Glomerular visceral epithelial cell (primary cell): ENCODE results near the gene TTC31.
A peak's percentile ranks its signal among the peaks of the same experiment; 100 is the strongest.
"Not testable (repeated sequence)": the region's sequence is repeated elsewhere in the genome, so short reads cannot be mapped to it uniquely, and the experiment has no call there.

Experiments used
- DNase-seq: peaks from one replicate; pipeline ENCODE4 v3.0.0-alpha.2; 2016; ENCODE audit errors: extremely low spot score

The TTC31 gene

DNA sequence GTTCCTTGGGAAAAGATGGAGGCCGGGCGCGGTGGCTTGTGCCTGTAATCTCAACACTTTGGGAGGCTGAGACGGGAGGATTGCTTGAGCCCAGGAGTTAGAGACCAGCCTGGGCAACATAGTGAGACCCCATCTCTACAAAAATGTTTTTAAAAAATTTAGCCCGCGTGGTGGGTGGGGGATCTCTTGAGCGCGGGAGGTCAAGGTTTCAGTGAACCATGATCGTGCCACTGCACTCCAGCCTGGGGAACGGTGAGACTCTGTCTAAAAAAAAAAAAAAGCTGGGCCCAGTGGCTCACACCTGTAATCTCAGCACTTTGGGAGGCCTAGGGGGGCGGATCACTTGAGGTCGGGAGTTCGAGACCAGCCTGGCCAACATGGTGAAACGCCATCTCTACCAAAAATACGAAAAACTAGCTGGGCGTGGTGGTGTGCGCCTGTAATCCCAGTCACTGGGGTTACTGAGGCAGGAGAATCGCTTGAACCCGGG is 839 bp downstream of the TTC31 start:
- not testable (repeated sequence) for DNase-seq

DNA sequence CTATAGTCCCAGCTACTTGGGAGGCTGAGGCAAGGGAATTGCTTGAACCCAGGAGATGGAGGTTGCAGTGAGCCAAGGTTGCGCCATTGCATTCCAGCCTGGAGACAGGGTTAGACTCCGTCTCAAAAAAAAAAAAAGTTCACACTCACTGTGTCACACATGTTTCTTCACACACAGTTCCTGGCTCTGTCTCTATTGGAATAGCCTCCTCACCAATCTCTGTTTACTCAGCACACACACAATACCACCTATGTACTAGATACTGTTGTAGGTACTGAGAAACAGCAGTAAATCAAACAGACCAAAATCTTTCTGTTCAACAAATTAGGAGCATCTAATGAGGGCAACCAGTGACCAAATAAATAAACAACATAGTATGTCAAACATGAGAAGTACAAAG is 3.3 kb downstream of the TTC31 start:
- no peak for DNase-seq

DNA sequence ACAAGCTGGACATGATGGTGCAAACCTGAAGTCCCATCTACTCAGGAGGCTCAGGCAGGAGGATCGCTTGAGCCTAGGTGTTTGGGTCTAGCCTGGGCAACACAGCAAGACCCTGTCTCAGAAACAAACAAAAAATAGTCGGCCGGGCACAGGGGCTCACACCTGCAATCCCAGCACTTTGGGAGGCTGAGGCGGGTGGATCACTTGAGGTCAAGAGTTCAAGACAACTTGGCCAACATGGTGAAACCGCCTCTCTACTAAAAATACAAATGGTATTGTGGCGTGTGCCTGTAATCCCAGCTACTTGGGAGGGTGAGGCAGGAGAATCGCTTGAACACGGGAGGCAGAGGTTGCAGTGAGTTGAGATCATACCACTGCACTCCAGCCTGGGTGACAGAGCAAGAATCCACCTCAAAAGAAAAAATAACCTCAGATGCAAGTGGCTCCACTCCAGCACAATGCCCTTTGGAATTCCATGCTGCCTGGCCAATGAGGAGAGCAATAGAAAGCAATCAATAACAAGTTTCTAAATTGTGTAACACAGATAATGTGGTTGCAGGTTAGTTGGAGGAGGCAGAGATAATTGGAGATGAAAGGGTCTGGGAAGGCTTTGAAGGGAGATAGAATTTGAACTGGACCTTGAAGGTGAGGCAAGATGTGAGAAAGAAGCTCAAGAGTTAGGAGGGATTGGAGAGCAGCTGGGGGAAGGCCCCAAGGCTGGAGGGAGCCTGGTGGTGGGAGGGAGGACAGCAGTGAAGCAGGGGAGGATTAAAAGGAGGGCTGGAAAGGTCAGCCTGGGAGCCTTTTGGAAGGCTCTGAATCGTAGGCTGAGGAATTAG is 6.0 kb downstream of the TTC31 start:
- DNase-seq = no peak

DNA sequence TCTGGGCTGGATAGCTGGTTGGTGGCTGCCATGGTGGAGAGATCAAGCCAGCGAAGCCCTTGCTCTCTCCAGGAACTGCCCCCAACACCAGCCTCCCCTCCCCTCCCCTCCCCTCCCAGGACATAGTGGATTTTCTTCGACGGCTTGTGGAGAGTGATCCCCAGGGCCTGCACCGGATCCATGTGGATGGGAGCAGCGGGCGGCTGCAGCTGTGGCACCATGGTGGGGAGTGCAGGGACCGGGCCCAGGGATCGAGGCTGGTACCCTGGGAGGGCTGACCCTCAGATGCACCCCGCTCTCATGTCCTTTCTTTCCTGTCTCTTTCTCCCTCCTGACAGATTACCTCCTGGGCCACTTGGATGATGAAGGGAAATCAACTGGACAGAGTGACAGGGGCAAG is 7.0 kb downstream of the TTC31 start:
- DNase-seq = no peak

DNA sequence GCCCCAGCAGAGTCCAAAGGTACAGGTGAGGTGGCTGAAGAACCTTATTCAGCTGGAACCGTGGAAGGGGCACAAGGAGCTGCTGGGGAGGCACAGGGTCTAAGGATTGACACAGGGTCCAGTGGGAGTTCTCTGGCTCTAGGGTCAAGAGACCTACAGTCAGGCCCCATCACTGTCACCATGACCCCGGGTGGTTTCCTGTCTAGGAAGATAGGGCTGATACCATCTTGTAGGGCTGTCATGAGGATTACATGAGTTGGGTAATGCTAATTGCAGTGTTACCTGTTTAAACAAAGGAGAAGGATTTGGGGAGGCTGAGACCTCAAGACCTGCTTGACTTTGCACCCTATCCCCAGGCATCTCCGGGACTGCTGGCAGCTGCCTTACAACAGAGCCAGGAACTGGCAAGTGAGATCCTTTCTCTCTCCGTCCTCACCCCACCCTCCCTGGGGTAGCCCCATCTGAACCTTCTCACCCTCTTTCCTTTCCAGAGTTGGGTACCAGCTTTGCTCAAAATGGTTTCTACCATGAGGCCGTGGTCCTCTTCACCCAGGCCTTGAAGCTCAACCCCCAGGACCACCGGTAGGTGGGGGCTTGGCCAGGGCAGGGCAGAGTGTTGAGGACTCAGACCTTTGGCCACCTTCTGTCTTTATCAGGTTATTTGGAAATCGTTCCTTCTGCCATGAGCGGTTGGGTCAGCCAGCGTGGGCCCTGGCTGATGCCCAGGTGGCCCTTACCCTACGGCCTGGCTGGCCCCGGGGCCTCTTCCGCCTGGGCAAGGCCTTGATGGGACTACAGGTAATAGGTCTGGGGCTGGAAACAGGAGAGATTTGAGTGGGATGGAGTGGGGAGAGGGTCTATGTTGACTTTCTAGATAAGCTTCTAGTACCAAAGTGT is 9.0 kb downstream of the TTC31 start:
- no peak for DNase-seq

DNA sequence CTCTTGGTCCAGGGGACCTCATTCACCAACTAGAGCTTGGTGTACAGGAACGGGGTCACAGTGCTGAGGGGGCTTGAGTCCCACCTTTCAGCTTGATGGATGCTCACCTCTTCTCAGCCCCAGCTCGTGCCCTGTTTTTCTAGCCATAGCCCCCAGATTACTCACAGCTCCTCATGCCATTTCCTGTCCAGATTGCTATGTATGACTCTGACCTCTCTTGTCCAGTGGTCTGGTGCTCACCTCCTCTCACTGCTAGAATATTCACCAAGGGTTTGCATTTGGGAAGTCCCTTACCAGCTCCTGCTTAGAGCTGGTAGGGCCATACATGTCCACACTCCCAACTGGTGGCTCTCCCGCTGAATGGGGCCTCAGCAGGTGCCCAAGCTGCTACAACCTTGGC is 10.7 kb downstream of the TTC31 start:
- no peak for DNase-seq

DNA sequence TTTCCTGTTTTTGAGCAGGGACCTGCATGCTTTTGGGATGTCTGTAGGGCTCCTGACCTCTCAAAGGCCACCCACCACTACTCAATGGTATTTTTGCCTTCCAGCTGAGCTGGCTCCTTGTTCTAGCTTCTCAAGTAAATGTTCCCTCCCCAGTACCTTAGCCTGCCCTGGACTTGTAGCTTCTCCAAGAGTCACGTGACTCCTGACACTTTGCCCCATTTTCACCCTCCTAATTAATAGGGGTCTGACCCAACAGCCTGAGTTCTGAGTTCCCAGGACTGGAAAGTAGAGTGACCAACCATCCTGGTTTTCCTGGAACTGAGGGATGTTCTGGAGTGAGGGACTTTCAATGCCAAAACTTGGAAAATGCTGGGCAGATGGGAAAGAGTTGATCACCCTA is 12.6 kb downstream of the TTC31 start:
- DNase-seq = no peak

DNA sequence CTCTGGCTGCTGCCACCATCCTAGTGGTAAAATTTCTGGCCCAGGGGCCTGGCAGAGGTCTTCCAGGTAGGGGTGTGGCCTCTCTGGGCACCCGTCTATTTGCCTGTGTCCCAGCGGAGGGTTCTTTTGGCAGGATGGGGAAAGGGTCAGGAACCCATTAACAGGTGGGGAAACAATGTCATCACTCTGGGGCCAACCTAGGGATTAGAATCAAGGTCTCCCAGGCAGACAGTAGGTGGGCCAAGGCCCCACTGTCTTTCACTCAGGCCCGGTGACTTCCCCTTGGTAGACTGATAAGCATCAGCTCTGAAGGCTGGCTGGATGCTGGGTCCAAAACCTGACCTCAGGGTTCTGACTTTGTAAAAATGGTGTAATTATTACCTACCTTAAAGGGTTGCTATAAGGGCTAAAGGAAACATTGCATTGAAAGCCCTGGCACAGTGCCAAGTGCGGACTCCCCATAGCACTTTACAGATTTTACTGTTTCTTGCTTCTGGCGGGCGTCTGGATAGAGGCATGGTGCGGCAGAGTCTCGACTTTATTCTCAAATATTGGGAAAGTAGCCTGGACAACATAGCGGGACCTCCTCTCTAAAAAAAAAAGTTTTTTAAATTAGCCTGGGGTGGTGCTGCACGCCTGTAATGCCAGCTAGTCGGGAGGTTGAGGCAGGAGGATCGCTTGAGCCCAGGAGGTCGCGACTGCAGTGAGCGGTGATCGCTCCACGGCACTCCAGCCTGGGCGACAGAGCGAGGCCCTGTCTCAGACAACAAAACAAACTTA is 14.3 kb downstream of the TTC31 start:
- DNase-seq = no peak

DNA sequence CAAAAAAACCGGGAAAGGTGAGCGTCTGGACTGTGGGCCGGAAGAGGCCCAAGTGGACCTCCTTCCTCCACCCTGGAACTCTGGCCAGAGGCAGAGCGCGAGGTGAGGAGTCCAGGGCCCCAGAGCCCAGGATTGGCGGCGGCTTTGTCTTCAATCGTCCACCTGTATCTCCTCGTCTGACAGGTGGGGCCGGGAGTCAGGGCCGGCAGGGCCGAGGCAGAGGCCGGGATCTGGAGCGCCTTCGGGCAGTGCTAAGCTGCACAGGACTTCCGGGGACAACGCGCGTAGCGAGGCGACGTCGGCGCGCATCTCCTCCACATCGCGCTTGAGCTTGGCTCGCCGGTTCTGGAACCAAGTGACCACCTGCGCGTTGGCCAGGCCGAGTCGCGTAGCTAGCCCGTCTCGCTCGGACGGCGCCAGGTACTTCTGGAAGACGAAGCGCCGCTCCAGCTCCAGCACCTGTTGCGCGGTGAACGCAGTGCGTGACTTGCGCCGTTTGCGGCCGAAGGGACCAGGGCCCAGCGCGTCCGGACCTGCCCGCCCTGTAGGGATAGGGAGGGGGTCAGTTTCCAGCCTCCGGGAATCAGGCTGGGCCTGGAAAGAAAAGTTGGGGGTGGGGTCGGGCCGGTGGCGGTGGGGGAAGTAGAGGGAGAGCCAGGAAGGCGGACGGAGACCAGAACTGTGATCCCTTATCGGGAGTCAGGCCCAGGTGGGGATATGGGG is 15.1 kb downstream of the TTC31 start:
- no peak for DNase-seq

DNA sequence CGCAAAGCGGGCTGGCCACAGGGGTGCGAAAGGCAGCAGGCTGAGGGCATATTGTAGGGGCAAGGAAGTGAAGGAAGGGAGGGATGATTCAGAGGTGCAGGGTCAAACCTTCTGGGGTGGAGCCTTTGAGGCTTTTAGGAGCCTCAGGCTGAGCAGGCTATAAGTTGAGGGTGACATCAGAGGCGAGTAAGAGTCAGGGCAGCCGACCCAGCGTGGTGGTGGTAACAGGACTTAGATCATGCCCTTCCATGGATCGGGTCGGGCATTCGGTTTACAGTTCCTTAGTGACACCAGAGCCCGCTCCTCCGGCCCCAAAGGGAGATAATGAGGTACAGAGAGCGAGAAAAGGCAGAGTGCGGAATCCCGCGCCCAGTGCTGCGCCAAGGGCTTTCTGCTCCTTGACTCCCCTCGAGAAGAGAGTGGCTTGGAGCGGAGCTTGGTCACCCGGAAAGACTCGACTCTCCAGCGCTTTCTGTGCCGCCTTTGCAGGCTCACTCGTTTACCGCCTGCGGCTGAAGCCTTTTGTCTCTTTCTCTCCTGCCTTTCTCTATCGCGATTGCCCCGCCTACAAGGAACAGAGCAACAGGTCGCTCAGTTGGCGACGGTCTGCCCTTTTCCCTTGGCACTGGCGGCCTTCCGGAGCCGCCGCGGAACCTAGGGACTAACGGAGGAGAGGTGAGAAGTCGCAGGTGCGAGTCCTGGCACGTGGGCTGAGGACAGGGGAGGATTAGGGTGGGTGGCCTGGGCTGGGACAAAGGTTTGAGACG is 15.8 kb downstream of the TTC31 start:
- no peak for DNase-seq

DNA sequence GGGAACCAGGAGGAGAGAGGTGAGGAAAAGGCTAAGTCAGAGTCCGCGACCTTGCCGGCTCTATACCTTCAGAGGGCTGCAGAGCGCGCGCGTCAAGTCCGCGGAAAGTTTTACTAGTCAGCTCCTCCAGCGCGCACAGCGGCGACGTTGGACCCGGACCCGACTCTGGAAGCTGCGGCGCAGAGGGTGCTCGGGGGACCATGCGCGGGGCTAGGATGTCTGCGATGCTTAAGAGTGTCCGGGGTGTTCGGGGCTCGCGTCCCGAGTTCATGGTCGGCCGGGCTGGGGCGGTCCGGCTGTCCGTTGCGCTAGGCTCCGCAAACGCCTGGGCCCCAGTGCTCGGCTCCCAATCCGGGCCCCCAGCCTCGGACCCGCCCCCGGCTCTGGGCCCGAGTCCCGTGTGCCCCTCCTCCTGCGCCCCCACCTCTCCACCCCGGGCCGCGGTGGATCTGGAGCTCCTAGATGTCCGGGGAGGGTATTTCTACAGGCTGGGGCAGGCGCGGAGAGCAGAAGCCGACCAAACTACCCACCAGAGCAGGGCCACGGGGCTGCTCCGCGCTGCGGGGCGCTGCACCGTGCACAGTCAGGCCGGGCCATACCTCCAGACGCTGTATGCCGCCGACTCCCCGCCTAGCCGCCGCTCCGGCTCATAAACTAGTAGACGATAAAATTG is 16.5 kb downstream of the TTC31 start, which contains the start of gene LBX2:
LBX2 (minus strand) TSS at position 337 of the 673 bp plus-strand sequence; CDS start at position 271, 66 bp downstream.
- DNase-seq = no peak

DNA sequence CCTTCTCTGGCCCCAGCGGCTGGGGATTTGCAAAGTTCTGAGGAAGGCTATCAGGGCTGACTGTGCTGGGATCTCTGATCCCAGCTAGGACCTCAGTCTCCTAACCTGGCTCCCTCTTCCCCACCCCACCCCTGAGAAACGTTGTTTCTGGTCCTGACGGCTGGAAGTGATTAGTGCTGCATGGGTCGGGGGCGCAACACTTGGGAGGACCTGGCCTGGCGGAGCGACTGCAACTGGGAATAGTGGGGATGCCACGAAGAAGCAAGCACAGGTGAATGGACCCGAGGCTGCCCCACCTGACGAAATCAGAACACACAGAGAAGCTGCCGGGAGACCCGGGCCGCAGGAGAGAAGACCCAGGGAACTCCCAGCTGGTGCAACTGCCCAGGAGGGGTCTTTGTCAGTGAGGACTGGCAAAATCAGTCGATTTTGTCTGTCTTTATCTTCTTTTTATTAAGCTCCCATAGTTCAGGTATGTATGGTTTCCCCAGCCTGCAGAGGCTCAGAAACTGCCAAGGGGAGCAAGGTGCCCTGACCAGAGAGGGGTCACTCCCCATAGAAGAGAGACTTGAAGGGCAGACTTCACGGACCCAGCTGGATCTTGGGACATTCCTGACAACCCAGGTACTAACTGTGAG is 17.2 kb downstream of the TTC31 start:
- no peak for DNase-seq

DNA sequence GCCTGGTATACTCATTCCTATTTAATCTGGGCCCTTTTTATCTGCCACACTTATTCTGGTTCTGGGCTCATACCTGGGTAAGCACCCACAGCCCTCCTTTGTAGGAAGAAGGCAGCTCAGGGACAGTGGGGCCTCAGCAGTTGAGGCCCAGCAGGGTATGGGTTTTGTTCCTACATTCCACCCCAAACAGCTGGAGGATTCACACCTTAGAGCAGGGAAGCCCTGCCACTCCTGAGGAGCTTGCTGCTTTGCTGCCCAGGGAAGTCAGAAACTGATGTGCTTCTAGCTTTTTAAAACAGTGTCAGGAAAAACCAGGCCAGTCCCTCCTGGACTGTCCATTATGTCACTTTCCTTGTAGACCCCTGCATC is 17.7 kb downstream of the TTC31 start:
- DNase-seq = no peak

DNA sequence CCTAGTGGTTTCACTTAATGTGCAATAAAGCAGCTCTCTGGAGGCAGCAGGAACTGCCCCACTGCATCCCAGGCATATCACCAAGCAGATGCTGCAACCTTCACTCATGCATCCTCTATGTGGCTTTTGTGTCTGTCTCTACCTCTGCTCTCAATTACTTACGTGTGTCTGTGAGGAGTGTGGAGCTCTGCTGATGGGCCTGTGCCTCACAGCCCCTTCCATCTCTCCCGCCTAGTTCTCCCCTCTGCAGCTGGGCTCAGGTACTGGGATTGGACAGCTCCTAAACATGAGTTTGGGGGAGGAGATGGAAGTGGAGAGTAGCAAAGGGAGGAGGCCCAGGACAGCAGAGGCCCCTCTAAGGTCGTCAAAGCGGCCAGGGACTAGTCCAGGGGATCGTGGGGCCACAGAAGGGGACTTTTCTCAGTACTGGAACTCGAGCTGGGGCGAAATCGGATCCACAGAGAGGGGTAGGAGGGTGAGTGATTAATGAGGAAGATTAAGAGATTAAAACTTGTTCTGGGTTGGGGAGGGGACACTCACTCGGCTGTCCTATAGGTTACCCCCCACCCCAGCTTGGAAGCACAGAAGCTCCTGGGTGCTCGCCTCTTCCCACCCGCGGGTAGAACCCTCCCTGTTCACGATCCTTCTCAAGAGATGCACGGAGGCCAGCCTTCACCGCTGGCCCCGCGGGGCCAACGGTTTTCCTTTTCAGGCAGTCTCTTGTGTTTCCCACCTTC is 18.6 kb downstream of the TTC31 start:
- no peak for DNase-seq

DNA sequence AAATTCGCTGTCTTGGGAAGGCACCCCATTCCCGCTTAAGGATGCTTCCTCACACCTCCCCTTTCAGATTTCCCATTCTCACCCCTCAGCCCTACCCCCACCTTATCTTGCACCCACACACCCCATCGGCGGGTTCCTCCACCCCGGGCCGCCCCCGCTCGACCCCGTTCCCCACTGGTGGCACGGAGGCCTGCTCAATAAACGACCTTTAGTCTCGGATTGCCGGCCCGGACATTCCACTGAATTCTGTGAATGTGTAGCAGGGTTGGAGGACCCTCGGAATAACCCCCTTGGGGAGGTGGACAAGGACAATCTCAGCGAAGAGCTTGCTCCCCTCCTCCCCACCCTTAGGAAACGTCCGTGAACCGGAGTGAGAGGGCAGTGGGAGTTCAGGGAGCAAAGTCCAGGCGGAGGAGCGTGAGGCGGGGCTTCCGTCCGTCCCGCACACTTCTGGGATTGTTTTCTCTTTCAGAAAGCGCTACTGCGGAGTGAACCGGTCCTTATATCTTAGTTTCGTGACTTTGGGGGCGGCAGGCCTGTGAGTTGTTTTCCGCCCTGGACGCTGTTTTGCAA is 19.4 kb downstream of the TTC31 start:
- DNase-seq = no peak

DNA sequence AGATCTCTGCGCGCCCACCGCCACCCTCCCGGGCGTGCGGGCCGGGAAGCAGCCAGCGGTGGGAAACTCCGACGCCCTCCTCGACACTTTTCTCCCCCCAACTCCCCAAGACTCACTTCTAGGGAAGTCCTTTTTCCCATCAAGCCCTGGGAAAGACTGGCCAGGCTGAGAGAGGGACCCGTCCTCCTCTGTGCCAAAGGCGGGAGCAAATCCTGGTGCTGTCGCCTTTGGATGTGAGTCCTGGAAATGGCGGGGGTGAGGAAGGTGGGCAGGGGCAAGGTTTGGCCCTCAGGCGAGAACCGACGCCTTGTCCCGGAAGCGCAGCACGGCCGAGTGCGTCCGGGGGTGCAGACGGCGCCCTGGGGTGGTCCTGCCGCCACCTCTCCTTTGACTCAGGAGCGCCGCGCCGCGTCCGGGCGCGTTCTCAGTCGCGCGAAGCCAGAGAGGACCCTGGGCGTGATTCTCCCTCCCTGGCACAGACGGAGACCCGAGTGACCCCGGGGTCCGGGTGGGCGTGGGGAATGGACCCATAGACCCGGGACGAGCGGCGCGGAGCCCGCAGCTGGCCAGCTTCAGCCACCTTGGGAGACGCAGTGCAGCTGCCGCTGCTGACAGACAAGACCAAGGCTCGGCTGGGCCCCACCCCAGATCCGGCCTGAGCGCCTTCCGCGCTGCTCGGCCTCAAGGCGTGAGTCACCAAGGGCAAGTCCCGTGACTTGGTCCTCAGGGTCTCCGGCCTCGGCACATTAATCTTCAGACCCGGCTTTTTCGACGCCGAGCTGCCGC is 20.0 kb downstream of the TTC31 start:
- DNase-seq = peak; percentile 79
